PC-9 (cell line): Measurements from ENCODE around the gene TGIF1.

ENCODE experiments used
- CTCF ChIP-seq: fragments of 200-600 bp; sonication (generic); conservative IDR thresholded peaks from 2 replicates; pipeline ENCODE4 v1.6.1; 2017; ENCODE audit warnings: mixed run types, antibody characterized with exemption, mild to moderate bottlenecking, moderate library complexity
- EZH2 ChIP-seq: fragments of 200-600 bp; sonication (generic); IDR thresholded peaks from 2 replicates; pipeline ENCODE4 v1.8.0; 2017; ENCODE audit warnings: antibody characterized with exemption, low read depth

GRCh38 chr18:3479978-3480509 lies 30.1 kb downstream of the TGIF1 start:
- TF ChIP-seq CTCF (no peak), EZH2 (no peak)
